ENCODE measurements around the gene TEX11.

GRCh38 chrX:70527610-70528345 is 380.7 kb downstream of the TEX11 start:
- TF ChIP-seq, protein P1, sequence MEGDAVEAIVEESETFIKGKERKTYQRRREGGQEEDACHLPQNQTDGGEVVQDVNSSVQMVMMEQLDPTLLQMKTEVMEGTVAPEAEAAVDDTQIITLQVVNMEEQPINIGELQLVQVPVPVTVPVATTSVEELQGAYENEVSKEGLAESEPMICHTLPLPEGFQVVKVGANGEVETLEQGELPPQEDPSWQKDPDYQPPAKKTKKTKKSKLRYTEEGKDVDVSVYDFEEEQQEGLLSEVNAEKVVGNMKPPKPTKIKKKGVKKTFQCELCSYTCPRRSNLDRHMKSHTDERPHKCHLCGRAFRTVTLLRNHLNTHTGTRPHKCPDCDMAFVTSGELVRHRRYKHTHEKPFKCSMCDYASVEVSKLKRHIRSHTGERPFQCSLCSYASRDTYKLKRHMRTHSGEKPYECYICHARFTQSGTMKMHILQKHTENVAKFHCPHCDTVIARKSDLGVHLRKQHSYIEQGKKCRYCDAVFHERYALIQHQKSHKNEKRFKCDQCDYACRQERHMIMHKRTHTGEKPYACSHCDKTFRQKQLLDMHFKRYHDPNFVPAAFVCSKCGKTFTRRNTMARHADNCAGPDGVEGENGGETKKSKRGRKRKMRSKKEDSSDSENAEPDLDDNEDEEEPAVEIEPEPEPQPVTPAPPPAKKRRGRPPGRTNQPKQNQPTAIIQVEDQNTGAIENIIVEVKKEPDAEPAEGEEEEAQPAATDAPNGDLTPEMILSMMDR (tag by site-specific recombination; IDR thresholded peaks at IDR 0.05), result no peak
- TF ChIP-seq, protein P2, sequence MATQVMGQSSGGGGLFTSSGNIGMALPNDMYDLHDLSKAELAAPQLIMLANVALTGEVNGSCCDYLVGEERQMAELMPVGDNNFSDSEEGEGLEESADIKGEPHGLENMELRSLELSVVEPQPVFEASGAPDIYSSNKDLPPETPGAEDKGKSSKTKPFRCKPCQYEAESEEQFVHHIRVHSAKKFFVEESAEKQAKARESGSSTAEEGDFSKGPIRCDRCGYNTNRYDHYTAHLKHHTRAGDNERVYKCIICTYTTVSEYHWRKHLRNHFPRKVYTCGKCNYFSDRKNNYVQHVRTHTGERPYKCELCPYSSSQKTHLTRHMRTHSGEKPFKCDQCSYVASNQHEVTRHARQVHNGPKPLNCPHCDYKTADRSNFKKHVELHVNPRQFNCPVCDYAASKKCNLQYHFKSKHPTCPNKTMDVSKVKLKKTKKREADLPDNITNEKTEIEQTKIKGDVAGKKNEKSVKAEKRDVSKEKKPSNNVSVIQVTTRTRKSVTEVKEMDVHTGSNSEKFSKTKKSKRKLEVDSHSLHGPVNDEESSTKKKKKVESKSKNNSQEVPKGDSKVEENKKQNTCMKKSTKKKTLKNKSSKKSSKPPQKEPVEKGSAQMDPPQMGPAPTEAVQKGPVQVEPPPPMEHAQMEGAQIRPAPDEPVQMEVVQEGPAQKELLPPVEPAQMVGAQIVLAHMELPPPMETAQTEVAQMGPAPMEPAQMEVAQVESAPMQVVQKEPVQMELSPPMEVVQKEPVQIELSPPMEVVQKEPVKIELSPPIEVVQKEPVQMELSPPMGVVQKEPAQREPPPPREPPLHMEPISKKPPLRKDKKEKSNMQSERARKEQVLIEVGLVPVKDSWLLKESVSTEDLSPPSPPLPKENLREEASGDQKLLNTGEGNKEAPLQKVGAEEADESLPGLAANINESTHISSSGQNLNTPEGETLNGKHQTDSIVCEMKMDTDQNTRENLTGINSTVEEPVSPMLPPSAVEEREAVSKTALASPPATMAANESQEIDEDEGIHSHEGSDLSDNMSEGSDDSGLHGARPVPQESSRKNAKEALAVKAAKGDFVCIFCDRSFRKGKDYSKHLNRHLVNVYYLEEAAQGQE (tag by site-specific recombination; IDR thresholded peaks at IDR 0.05), result no peak
- TF ChIP-seq ZNF707 (tag by site-specific recombination; IDR thresholded peaks at IDR 0.05), result no peak
- TF ChIP-seq ZNF2 (tag by site-specific recombination; IDR thresholded peaks at IDR 0.05), result no peak
